HUDEP-2 (cell line): ENCODE results near the gene MUCL3.
"Not testable (repeated sequence)": the region's sequence is repeated elsewhere in the genome, so short reads cannot be mapped to it uniquely, and the experiment has no call there.

Source experiments
- DNase-seq, 76 experiments: peaks; one replicate each; lab custom pipeline; 2025; ENCODE audit not compliant: unreplicated experiment in 76 of 76; lab: John Stamatoyannopoulos, UW

The MUCL3 gene

GRCh38 chr6:30908700-30909099 lies 32.1 kb upstream of the MUCL3 start:
- DNase-seq: no peak

- DNase-seq: not testable (repeated sequence)
Observed at GRCh38 chr6:30910473-30910872, 30.3 kb upstream of the MUCL3 start.

GRCh38 chr6:30912746-30913520 lies 27.8 kb upstream of the MUCL3 start:
- no peak for DNase-seq

GRCh38 chr6:30913721-30914075 lies 27.1 kb upstream of the MUCL3 start:
- DNase-seq: no peak

- DNase-seq: peak in 75 of 76 experiments; percentile 45 to 97 (median 92)
Observed at GRCh38 chr6:30914076-30914853, 26.5 kb upstream of the MUCL3 start, which contains the start of gene VARS2. VARS2 (plus strand) TSS chr6:30914238; CDS start chr6:30914837, 599 bp downstream.

GRCh38 chr6:30914854-30915590 lies 25.8 kb upstream of the MUCL3 start:
- DNase-seq: peak in 21 of 76 experiments; percentile 11 to 76 (median 34)

- DNase-seq: peak in 41 of 76 experiments; percentile 4 to 70 (median 44)
Observed at GRCh38 chr6:30915591-30915946, 25.2 kb upstream of the MUCL3 start.

- no peak for DNase-seq
Observed at GRCh38 chr6:30917041-30917440, 23.7 kb upstream of the MUCL3 start.

- DNase-seq: no peak
Observed at GRCh38 chr6:30917487-30917886, 23.3 kb upstream of the MUCL3 start.

GRCh38 chr6:30918670-30919069 lies 22.1 kb upstream of the MUCL3 start:
- no peak for DNase-seq

GRCh38 chr6:30922447-30922852 lies 18.3 kb upstream of the MUCL3 start:
- DNase-seq: no peak

GRCh38 chr6:30924040-30924627 lies 16.6 kb upstream of the MUCL3 start:
- not testable (repeated sequence) for DNase-seq

GRCh38 chr6:30926644-30927043 lies 14.1 kb upstream of the MUCL3 start:
- no peak for DNase-seq

GRCh38 chr6:30927080-30927479 lies 13.7 kb upstream of the MUCL3 start:
- not testable (repeated sequence) for DNase-seq

GRCh38 chr6:30928677-30929076 lies 12.1 kb upstream of the MUCL3 start:
- no peak for DNase-seq

- DNase-seq: no peak
Observed at GRCh38 chr6:30930506-30930905, 10.3 kb upstream of the MUCL3 start.

- no peak for DNase-seq
Observed at GRCh38 chr6:30931272-30931671, 9.5 kb upstream of the MUCL3 start.

- DNase-seq: no peak
Observed at GRCh38 chr6:30931969-30932645, 8.7 kb upstream of the MUCL3 start, which contains the start of gene SFTA2. SFTA2 (minus strand) TSS chr6:30932170; CDS start chr6:30932096, 74 bp downstream.

- DNase-seq: no peak
Observed at GRCh38 chr6:30932665-30933365, 8.0 kb upstream of the MUCL3 start.

- peak in 3 of 76 experiments; percentile 2 to 13 (median 11) for DNase-seq
Observed at GRCh38 chr6:30935018-30935417, 5.8 kb upstream of the MUCL3 start.
